SK-N-SH (cell line): ENCODE results near the gene CACNA1F. TPM values are rescaled to one million over a fixed set of nuclear protein-coding genes. Genes with fewer than 3 reads are reported as not detected.

Experiments used
- CTCF ChIA-PET: fragments of 300-600, 350-600 bp; formaldehyde crosslinking; extraction: SDS; loops from one replicate; lab custom pipeline; 2021; lab: Yijun Ruan, JAX
- POLR2A ChIA-PET: fragments of 350-600 bp; sonication (Branson Sonifier 250); formaldehyde crosslinking; extraction: SDS; loops from one replicate; lab custom pipeline; 2020; ENCODE audit warnings: antibody characterized with exemption, inconsistent platforms; lab: Yijun Ruan, JAX
- DNase-seq: peaks from one replicate; pipeline ENCODE4 v3.0.0; 2012
- H2AFZ ChIP-seq: fragments of 200-600 bp; sonication (generic); 2 replicates; pipeline ENCODE4 v1.8.1; 2016; ENCODE audit warnings: antibody characterized with exemption, mild to moderate bottlenecking, low read depth
- H3F3A ChIP-seq: fragments of 200-600 bp; sonication (generic); replicated peaks from 2 replicates; pipeline ENCODE3; 2016; ENCODE audit warnings: antibody characterized with exemption, mild to moderate bottlenecking; ENCODE audit not compliant: insufficient read depth
- H3K27ac ChIP-seq, 2 experiments: fragments of 200-500 bp in 1 of 2; fragments of 200-600 bp in 1 of 2; sonication (Bioruptor generic) in 1 of 2; sonication (generic), shearing (Covaris generic) in 1 of 2; 2 replicates each; pipeline versions ENCODE4 v1.5.1 to v1.6.1; 2014 to 2016; ENCODE audit warnings: low read depth in 2 of 2, inconsistent platforms in 1 of 2, low read length in 1 of 2, mild to moderate bottlenecking in 1 of 2, mixed read lengths in 1 of 2
- H3K27me3 ChIP-seq: fragments of 200-600 bp; sonication (generic), shearing (Covaris generic); 2 replicates; pipeline ENCODE4 v1.6.1; 2016; ENCODE audit warnings: mixed run types; ENCODE audit not compliant: insufficient read depth
- H3K36me3 ChIP-seq, 2 experiments: fragments of 200-500 bp in 1 of 2; fragments of 200-600 bp in 1 of 2; sonication (Bioruptor generic) in 1 of 2; sonication (generic) in 1 of 2; replicated peaks in 1 of 2; 2 replicates each; pipeline versions ENCODE3 to v1.5.1; 2014 to 2016; ENCODE audit warnings: low read length in 1 of 2, mild to moderate bottlenecking in 1 of 2; ENCODE audit not compliant: insufficient read depth in 2 of 2, control insufficient read depth in 1 of 2
- H3K4me1 ChIP-seq, 2 experiments: fragments of 200-500 bp in 1 of 2; fragments of 200-600 bp in 1 of 2; sonication (Bioruptor generic) in 1 of 2; sonication (generic), shearing (Covaris generic) in 1 of 2; 2 replicates each; pipeline versions ENCODE4 v1.5.1 to v1.6.1; 2014 to 2016; ENCODE audit warnings: low read depth in 1 of 2, low read length in 1 of 2, mixed run types in 1 of 2; ENCODE audit not compliant: insufficient read depth in 2 of 2, control insufficient read depth in 1 of 2
- H3K4me2 ChIP-seq: fragments of 200-600 bp; sonication (generic), shearing (Covaris generic); 2 replicates; pipeline ENCODE4 v1.6.1; 2017; ENCODE audit warnings: mixed run types
- H3K4me3 ChIP-seq, 2 experiments: fragments of 200-500 bp in 1 of 2; fragments of 200-600 bp in 1 of 2; sonication (Bioruptor generic) in 1 of 2; sonication (generic), shearing (Covaris generic) in 1 of 2; 2 replicates each; pipeline versions ENCODE4 v1.5.1 to v1.8.1; 2014 to 2016; ENCODE audit warnings: low read depth in 2 of 2, inconsistent platforms in 1 of 2, low read length in 1 of 2, mild to moderate bottlenecking in 1 of 2, mixed read lengths in 1 of 2, moderate library complexity in 1 of 2
- H3K79me2 ChIP-seq: fragments of 200-600 bp; sonication (generic); 2 replicates; pipeline ENCODE4 v1.8.1; 2017; ENCODE audit warnings: mild to moderate bottlenecking; ENCODE audit not compliant: insufficient read depth
- H3K9ac ChIP-seq: fragments of 200-600 bp; sonication (generic); 2 replicates; pipeline ENCODE4 v1.6.1; 2017; ENCODE audit warnings: mixed run types
- H3K9me2 ChIP-seq: fragments of 200-600 bp; sonication (generic); 2 replicates; pipeline ENCODE4 v1.6.1; 2017; ENCODE audit warnings: mixed run types
- H3K9me3 ChIP-seq: fragments of 200-600 bp; sonication (generic); 2 replicates; pipeline ENCODE4 v1.6.1; 2017; ENCODE audit warnings: mixed run types, mild to moderate bottlenecking, moderate library complexity
- H4K20me1 ChIP-seq: fragments of 200-600 bp; sonication (generic); 2 replicates; pipeline ENCODE4 v1.6.1; 2017; ENCODE audit warnings: mild to moderate bottlenecking, mixed run types; ENCODE audit not compliant: insufficient read depth
- CTCF ChIP-seq: fragments of 200-600 bp; sonication (generic); IDR thresholded peaks from 2 replicates; pipeline ENCODE4 v1.6.1; 2017; ENCODE audit warnings: antibody characterized with exemption, mild to moderate bottlenecking, moderate library complexity
- EP300 ChIP-seq, 2 experiments: IDR thresholded peaks; 2 replicates each; pipeline versions ENCODE4 v1.4.0 to v1.6.1; 2012; ENCODE audit warnings: borderline replicate concordance in 1 of 2, low read depth in 1 of 2, low read length in 1 of 2
- FOSL2 ChIP-seq: IDR thresholded peaks from 2 replicates; pipeline ENCODE4 v1.4.0; 2012; ENCODE audit warnings: low read depth, mild to moderate bottlenecking, moderate library complexity, borderline replicate concordance
- FOXM1 ChIP-seq: IDR thresholded peaks from 2 replicates; pipeline ENCODE4 v1.4.0; 2012; ENCODE audit warnings: low read depth, mild to moderate bottlenecking
- IRF3 ChIP-seq: fragments of 150-350 bp; IDR thresholded peaks from 2 replicates; pipeline ENCODE4 v1.6.1; 2016; ENCODE audit warnings: mild to moderate bottlenecking, low read depth, low read length
- JUND ChIP-seq: IDR thresholded peaks from 2 replicates; pipeline ENCODE4 v1.4.0; 2012
- PBX3 ChIP-seq: IDR thresholded peaks from 2 replicates; pipeline ENCODE4; 2012
- POLR2AphosphoS5 ChIP-seq: IDR thresholded peaks from 2 replicates; pipeline ENCODE4 v1.6.1; 2012; ENCODE audit warnings: low read depth, low read length
- RAD21 ChIP-seq: IDR thresholded peaks from 2 replicates; pipeline ENCODE4 v1.6.1; 2012; ENCODE audit warnings: mild to moderate bottlenecking, low read length
- REST ChIP-seq: IDR thresholded peaks from 2 replicates; pipeline ENCODE4 v1.6.1; 2012; ENCODE audit warnings: mild to moderate bottlenecking, low read depth, low read length, moderate library complexity
- SIN3A ChIP-seq: IDR thresholded peaks from 2 replicates; pipeline ENCODE4 v1.6.1; 2012; ENCODE audit warnings: low read depth, mild to moderate bottlenecking, low read length, moderate library complexity, borderline replicate concordance
- SMC3 ChIP-seq: IDR thresholded peaks from 2 replicates; pipeline ENCODE4 v1.6.1; 2012; ENCODE audit warnings: low read depth, low read length, improper control_type of control experiment
- YY1 ChIP-seq: IDR thresholded peaks from 2 replicates; pipeline ENCODE4 v1.4.0; 2012; ENCODE audit warnings: low read depth, mild to moderate bottlenecking
- WGBS: methylation state at CpG from one replicate; pipeline ENCODE4 v1.1.6; 2017; ENCODE audit warnings: low lambda C conversion rate; 5-methylcytosine and 5-hydroxymethylcytosine counted together
- polyA plus RNA-seq, 3 experiments: library from polyadenylated mRNA; depleted of rRNA; stranded (reverse); fragments of >200 nt; gene quantifications; 2 replicates each; pipeline ENCODE4 v1.2.3, GENCODE V29; 2012

CACNA1F gene
- polyA plus RNA-seq, 1 of the 3 experiments (the other 2 are of a cell fraction): not detected

- TF ChIP-seq IRF3: no peak
- TF ChIP-seq SMC3: peak; percentile 11; the same call in 1 of the 2 replicates
- TF ChIP-seq CTCF: peak; percentile 33
- no peak for TF ChIP-seq JUND
- peak; percentile 38 for TF ChIP-seq RAD21
- TF ChIP-seq, all 33 proteins: peak for 4
Observed at GRCh38 chrX:49282647-49283011, 49.5 kb upstream of the CACNA1F start (continued).

- TF ChIP-seq SMC3 (no peak), SIN3A (no peak), JUND (no peak), YY1 (no peak), PBX3 (no peak), POLR2AphosphoS5 (no peak), REST (no peak), IRF3 (no peak), FOSL2 (no peak), EP300 (IDR thresholded peaks at IDR 0.05; ENCODE audit: borderline replicate concordance in 1 of 2, low read depth in 1 of 2, low read length in 1 of 2) (no peak), FOXM1 (no peak), CTCF (no peak)
- TF ChIP-seq, all 33 proteins: peak for 0
- DNase-seq: no peak
- ChIA-PET POLR2A (no interaction called here), CTCF (interaction anchor here (1.3 kb wide), 1 partner anchor 14 kb away, joined by 5 read pairs; no protein-coding TSS in a partner anchor)
- H3K27ac ChIP-seq: no peak overlapping the region
- no peak overlapping the region for H2AFZ ChIP-seq
- H4K20me1 ChIP-seq: peaks cover 20% of the 10 kb centered on the region; the same call in 1 of the 2 replicates
- peaks cover 4% of the 10 kb centered on the region; the same call in 1 of the 2 replicates for H3K27me3 ChIP-seq
- no peak overlapping the region for H3K4me3 ChIP-seq
- no peak overlapping the region for H3K4me2 ChIP-seq
- H3K9ac ChIP-seq: no peak overlapping the region
- H3K9me2 ChIP-seq: no peaks in the 10 kb centered on the region
- no peaks in the 10 kb centered on the region for H3K9me3 ChIP-seq
- H3K4me1 ChIP-seq: no peaks in the 10 kb centered on the region; a peak in 1 of 4 replicates
- no peaks in the 10 kb centered on the region for H3K36me3 ChIP-seq
- H3F3A ChIP-seq: no peaks in the 10 kb centered on the region
- no peaks in the 10 kb centered on the region; the same call in 1 of the 2 replicates for H3K79me2 ChIP-seq
- whole genome bisulfite sequencing: 61% methylated on average over 3 of the region's 3 CpGs
Observed at GRCh38 chrX:49278081-49278480, 44.9 kb upstream of the CACNA1F start.
